ENCODE measurements around the gene CAMK1D. TPM values are rescaled to one million over a fixed set of nuclear protein-coding genes. Genes with fewer than 3 reads are reported as not detected.
A peak's percentile ranks its signal among the peaks of the same experiment; 100 is the strongest.

Gene CAMK1D
- polyA plus RNA-seq, 1 donor from 2014 or later: 41.4 TPM

DNA sequence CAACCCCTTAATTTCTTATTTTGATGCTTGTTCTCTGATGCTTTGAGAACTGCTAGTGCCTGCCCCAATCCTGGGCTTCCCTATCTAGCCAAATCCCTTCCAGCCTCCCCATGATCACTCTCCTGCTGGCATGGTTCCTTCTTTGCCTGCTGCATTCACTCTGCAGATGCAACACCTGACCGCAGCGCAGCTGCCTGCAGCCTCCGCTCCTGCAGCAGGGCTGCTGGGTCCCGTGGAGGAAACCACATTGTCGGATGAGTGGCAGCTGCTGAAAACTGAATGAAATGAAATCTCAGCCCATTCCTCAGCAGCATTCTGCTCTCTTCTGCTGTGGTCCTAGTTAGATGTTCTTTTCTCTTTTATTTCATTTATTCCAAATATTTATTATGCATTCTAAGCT lies 331.9 kb downstream of the CAMK1D start:
- Mint-ChIP-seq H3K4me1 (peaks cover 0 to 8% (median 3%) of the 10 kb centered on the region in 3 donors), H3K27ac (peak overlapping the region in 1 of 3 donors; percentile 68), H3K9me3 (no peaks in the 10 kb centered on the region), H3K36me3 (peaks cover 8% of the 10 kb centered on the region), H3K4me3 (no peak overlapping the region), H3K27me3 (no peaks in the 10 kb centered on the region)

DNA sequence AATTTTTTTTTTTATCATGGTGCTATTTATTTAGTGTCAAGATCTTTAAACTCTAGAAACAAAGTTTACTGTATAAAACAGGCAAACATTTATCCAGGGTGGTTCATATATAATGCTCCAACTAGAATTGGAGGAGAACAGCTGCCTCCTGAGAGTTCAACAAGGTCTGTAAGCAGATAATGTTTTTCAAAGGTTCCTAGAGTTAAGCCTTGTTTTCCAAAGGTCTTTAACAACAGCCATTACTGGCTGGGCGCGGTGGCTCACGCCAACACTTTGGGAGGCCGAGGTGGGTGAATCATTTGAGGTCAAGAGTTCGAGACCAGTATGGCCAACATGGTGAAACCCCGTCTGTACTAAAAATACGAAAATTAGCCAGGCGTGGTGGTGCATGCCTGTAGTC lies 335.4 kb downstream of the CAMK1D start:
- no peak overlapping the region for H3K4me3 Mint-ChIP-seq
- H3K9me3 Mint-ChIP-seq: no peaks in the 10 kb centered on the region
- peaks cover 0 to 2% (median 1%) of the 10 kb centered on the region in 3 donors for H3K4me1 Mint-ChIP-seq

GRCh38 chr10:12685261-12686058 lies 336.1 kb downstream of the CAMK1D start:
- H3K4me3 Mint-ChIP-seq: no peak overlapping the region

More for the DNA sequence above, 335.4 kb downstream of the CAMK1D start:
- H3K27ac Mint-ChIP-seq: no peak overlapping the region
- peaks cover 5% of the 10 kb centered on the region for H3K36me3 Mint-ChIP-seq
- no peaks in the 10 kb centered on the region for H3K27me3 Mint-ChIP-seq

DNA sequence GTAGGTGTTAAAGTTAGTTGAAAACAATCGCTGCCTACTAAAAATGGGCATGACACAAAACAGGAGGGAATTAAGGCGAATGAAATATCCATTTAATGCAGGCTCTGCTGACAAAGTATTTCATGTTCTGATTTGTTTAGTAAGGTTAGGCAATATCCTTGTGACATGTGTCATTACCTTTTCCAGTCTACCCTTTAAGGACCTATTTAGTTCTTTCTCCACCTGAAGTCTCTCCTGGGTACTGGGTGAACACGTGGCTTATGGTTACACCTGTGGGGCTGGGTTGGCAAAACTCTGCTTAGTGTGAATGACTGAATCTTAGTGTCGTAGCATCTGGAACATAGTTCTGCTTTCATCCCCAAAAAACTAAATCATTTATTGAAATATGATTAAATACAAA lies 338.6 kb downstream of the CAMK1D start:
- no peak overlapping the region for H3K4me3 Mint-ChIP-seq
- no peaks in the 10 kb centered on the region for H3K9me3 Mint-ChIP-seq
- H3K36me3 Mint-ChIP-seq: peaks cover 6% of the 10 kb centered on the region
- peaks cover 2 to 4% (median 3%) of the 10 kb centered on the region in 3 donors for H3K4me1 Mint-ChIP-seq
- H3K27me3 Mint-ChIP-seq: no peaks in the 10 kb centered on the region
- peak overlapping the region in 1 of 3 donors; percentile 10 for H3K27ac Mint-ChIP-seq

More at GRCh38 chr10:12685261-12686058, 336.1 kb downstream of the CAMK1D start:
- Mint-ChIP-seq H3K27ac (peak overlapping the region in 1 of 3 donors; percentile 5), H3K27me3 (no peaks in the 10 kb centered on the region), H3K9me3 (no peaks in the 10 kb centered on the region), H3K36me3 (peaks cover 4% of the 10 kb centered on the region), H3K4me1 (peaks cover 0 to 3% (median 2%) of the 10 kb centered on the region in 3 donors)

DNA sequence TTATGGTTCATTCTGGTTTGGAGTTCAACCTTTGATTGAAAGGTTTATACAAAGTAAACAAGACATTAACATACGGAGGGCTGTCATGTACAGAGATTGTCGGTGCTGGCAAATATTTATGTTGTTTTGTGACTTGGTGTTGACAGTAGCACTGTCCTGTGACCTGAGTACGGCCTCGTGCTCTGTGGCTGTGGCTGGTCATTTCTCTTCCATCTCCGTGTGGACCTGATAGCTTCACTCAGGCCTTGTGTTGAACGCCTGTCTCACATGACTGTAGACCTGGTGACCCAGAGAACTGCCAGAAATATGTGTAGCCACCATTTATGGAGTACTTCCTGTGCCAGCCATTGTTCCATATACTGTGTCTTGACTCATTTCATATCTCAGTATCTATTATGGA lies 340.5 kb downstream of the CAMK1D start:
- Mint-ChIP-seq H3K36me3 (peaks cover 5% of the 10 kb centered on the region), H3K27ac (peak overlapping the region in 1 of 3 donors; percentile 1), H3K4me1 (peaks cover 2 to 4% (median 3%) of the 10 kb centered on the region in 3 donors), H3K9me3 (no peaks in the 10 kb centered on the region), H3K27me3 (no peaks in the 10 kb centered on the region), H3K4me3 (no peak overlapping the region)

DNA sequence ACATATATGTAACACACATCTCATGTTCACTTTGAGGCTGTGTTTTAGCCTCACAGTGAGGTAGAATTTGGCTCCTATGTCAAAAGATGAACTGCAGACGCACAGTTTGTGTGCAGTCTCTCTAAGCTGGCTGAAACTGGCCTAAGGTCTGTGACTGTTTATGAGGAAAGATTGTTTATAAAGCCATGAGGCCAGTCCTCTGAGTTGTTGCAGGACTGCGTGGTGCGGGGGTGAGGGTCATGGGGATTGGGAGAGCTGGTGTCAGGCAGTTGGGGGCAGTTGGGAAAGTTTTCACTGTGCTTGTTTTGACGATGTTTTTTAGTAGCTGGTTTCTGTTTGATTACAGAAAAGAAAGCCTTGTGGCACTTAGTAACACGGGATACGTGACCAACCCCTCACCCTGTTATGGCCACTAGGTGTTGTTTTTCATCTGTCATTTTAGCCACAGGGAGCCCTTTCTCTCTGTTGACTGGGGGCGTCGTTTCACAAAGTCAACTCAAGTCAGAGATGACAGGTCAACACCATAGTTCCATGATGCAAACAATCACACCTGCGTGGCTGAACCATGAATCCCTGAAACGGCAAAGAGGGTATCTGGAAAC lies 341.3 kb downstream of the CAMK1D start:
- H3K36me3 Mint-ChIP-seq: peaks cover 5% of the 10 kb centered on the region
- peaks cover 2 to 4% (median 3%) of the 10 kb centered on the region in 3 donors for H3K4me1 Mint-ChIP-seq
- no peaks in the 10 kb centered on the region for H3K27me3 Mint-ChIP-seq
- no peak overlapping the region for H3K4me3 Mint-ChIP-seq
- H3K27ac Mint-ChIP-seq: peak overlapping the region in 1 of 3 donors; percentile 71
- H3K9me3 Mint-ChIP-seq: no peaks in the 10 kb centered on the region

- Mint-ChIP-seq H3K27ac (no peak overlapping the region), H3K36me3 (peaks cover 5% of the 10 kb centered on the region), H3K9me3 (no peaks in the 10 kb centered on the region), H3K4me1 (peaks cover 2 to 5% (median 3%) of the 10 kb centered on the region in 3 donors), H3K4me3 (no peak overlapping the region), H3K27me3 (no peaks in the 10 kb centered on the region)
Measured at GRCh38 chr10:12691596-12691995, 342.2 kb downstream of the CAMK1D start.

GRCh38 chr10:12697764-12698163 lies 348.4 kb downstream of the CAMK1D start:
- H3K27ac Mint-ChIP-seq: peak overlapping the region in 1 of 3 donors; percentile 71
- no peaks in the 10 kb centered on the region for H3K27me3 Mint-ChIP-seq
- H3K4me1 Mint-ChIP-seq: peaks cover 2 to 18% (median 3%) of the 10 kb centered on the region in 3 donors
- no peaks in the 10 kb centered on the region for H3K9me3 Mint-ChIP-seq
- peaks cover 14% of the 10 kb centered on the region for H3K36me3 Mint-ChIP-seq
- H3K4me3 Mint-ChIP-seq: no peak overlapping the region

GRCh38 chr10:12699258-12699700 lies 349.9 kb downstream of the CAMK1D start:
- no peak overlapping the region for H3K4me3 Mint-ChIP-seq
- H3K36me3 Mint-ChIP-seq: peaks cover 12% of the 10 kb centered on the region
- no peak overlapping the region for H3K27ac Mint-ChIP-seq
- H3K4me1 Mint-ChIP-seq: peaks cover 2 to 18% (median 3%) of the 10 kb centered on the region in 3 donors
- H3K27me3 Mint-ChIP-seq: no peaks in the 10 kb centered on the region
- no peaks in the 10 kb centered on the region for H3K9me3 Mint-ChIP-seq

DNA sequence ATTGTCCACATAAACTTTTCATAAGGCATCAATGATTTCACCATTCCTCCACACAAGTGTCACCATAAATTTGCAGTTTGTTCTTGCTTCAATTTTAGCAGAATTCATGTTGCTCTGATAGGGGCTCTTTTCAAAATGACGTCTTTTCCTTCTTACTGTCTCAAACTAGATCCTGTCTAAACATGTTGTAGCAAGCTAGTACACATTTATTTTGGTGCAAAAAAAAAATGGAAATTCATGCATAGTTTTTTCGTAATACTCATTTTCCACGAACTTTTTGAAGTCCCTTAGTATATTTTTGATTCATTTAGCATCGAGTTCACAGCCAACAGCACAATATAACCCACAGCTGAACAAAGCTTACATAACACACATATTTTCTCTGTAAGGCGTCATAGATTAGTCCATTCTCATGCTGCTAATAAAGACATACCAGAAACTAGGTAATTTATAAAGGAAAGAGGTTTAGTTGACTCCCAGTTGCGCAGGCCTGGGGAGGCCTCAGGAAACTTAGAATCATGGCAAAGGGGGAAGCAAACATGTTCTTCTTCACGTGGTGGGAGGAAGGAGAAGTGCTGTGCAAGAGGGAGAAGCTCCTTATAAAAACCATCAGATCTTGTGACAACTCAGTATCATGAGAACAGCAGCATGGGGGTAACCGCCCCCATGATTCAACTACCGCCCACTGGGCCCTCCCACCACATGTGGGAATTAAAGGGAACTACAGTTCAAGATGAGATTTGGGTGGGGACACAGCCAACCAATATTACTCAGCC lies 350.6 kb downstream of the CAMK1D start:
- H3K36me3 Mint-ChIP-seq: peaks cover 12% of the 10 kb centered on the region
- H3K27me3 Mint-ChIP-seq: no peaks in the 10 kb centered on the region
- H3K4me1 Mint-ChIP-seq: peaks cover 2 to 18% (median 3%) of the 10 kb centered on the region in 3 donors
- no peak overlapping the region for H3K4me3 Mint-ChIP-seq
- peak overlapping the region in 1 of 3 donors; percentile 14 for H3K27ac Mint-ChIP-seq
- H3K9me3 Mint-ChIP-seq: no peaks in the 10 kb centered on the region

DNA sequence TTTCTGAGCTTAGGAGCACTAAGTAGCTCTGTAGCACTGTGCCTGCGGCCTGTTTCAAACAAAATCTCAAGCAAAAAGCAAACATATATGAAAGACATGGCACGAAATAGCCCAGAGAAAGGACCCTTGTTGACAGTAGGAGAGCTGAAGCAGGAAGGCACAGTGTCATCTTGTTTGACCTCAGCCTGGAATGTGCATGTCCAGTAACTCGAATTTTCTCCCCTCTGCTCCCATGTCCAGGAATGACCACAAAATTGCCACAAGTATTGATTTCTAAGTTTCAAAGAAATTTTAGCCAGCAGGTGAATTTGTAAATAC lies 351.2 kb downstream of the CAMK1D start:
- Mint-ChIP-seq H3K27ac (no peak overlapping the region), H3K36me3 (peaks cover 12% of the 10 kb centered on the region), H3K9me3 (no peaks in the 10 kb centered on the region), H3K4me1 (peaks cover 2 to 18% (median 3%) of the 10 kb centered on the region in 3 donors), H3K27me3 (no peaks in the 10 kb centered on the region), H3K4me3 (no peak overlapping the region)

DNA sequence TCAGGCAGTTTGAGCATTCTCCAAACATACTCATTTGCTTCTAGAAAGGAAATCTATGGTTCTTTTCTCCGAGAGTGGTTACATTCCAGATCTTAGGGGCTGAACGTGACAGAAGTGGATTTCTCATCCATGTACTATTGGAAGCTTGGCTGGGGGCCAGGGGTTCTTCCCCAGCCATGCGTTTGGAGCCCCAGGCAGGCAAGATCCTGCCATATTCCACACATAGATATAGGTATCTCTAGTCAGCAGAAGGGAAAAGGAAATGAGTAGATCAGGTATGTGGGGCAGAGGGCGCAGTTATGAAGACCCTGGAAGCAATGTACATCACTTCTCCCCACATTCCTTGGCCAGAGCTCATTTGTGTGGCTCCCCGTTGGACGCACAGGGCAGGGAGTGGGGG lies 352.3 kb downstream of the CAMK1D start:
- Mint-ChIP-seq H3K27me3 (no peaks in the 10 kb centered on the region), H3K9me3 (no peaks in the 10 kb centered on the region), H3K4me1 (peaks cover 3 to 18% (median 5%) of the 10 kb centered on the region in 3 donors), H3K27ac (peak overlapping the region in 1 of 3 donors; percentile 51), H3K36me3 (peaks cover 12% of the 10 kb centered on the region), H3K4me3 (no peak overlapping the region)

DNA sequence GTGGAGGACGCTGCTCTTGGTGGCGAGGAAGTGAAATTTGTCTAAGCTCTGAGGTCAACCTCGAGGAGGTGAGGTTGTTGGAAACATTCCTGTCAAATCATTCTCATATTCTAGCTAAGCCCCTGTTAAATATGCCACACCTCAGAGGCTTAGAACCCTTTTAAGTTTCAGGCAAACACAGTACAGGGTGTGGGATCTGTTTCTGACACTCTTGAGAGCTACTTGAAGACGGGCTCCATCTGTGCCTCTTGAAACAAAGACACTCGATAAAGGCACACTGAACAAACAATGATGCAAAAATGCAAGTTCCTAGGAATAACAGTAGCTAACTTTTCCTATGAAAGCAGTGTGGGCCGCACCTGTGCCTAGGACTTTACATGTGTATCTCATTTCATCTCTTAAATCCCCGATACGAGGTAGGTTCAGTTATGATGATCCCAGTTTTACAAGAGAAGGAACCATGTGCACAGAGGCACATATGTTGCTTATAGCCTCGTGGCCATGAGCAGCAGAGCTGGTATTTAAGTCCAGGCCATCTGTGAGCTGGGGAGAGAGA lies 352.9 kb downstream of the CAMK1D start:
- Mint-ChIP-seq H3K4me1 (peaks cover 8 to 20% (median 11%) of the 10 kb centered on the region in 3 donors), H3K9me3 (no peaks in the 10 kb centered on the region), H3K36me3 (peaks cover 12% of the 10 kb centered on the region), H3K4me3 (no peak overlapping the region), H3K27me3 (no peaks in the 10 kb centered on the region), H3K27ac (peak overlapping the region in 1 of 3 donors; percentile 14)

DNA sequence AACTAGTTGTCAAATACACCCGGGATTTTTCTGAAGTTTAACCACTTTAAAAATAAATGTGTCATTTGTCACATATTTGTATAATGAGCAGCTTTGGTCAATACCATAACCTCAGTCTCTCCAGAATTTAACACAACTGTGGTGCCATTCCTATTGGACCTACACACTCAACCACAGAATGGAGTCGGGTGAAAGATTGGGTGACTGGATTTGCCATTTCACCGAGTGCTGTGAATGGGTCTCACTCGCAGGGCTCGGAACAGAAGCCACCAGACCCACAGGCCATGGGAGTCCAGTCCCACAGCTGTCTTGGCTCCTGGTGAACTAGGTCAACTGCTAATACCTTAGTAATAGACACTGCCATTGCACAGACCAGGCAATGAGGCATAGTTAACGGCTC lies 353.8 kb downstream of the CAMK1D start:
- Mint-ChIP-seq H3K4me3 (no peak overlapping the region), H3K9me3 (no peaks in the 10 kb centered on the region), H3K36me3 (peaks cover 10% of the 10 kb centered on the region), H3K27me3 (no peaks in the 10 kb centered on the region), H3K4me1 (peaks cover 9 to 22% (median 13%) of the 10 kb centered on the region in 3 donors), H3K27ac (peak overlapping the region in 2 of 3 donors; percentile 14 to 63)

DNA sequence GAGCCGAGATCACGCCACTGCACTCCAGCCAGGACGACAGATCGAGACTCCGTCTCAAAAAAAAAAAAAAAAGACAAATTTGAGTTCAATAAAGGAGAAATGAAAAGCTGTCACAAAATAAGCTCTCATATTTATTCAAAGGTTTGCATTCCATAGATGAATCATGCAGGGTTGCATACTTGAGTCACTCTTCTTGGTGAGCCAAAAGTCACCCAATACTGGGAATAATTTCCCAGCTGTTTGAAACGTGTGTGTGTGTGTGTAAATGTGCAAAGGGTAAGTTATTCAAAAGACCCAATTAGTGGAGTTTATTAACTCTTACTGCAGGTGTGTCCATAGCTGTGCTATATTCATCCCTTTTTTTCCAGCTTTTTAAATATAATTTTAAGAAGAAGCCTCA lies 354.5 kb downstream of the CAMK1D start:
- Mint-ChIP-seq H3K36me3 (peaks cover 10% of the 10 kb centered on the region), H3K4me1 (peaks cover 12 to 22% (median 13%) of the 10 kb centered on the region in 3 donors), H3K9me3 (no peaks in the 10 kb centered on the region), H3K27me3 (no peaks in the 10 kb centered on the region), H3K4me3 (no peak overlapping the region), H3K27ac (peak overlapping the region in 1 of 3 donors; percentile 63)
